ENCODE data around the gene FAM50A.

FAM50A gene

GRCh38 chrX:154404625-154405192 is 39.2 kb upstream of the FAM50A start:
- no peak overlapping the region for H3K4me3 ChIP-seq (ENCODE audit: low read depth, low read length)
- no peak for DNase-seq (ENCODE audit: low read depth)

GRCh38 chrX:154408659-154409221 is 35.2 kb upstream of the FAM50A start:
- DNase-seq (ENCODE audit: low read depth) = no peak
- no peak for TF ChIP-seq CTCF (IDR thresholded peaks at IDR 0.05; ENCODE audit: low read depth, low read length, missing control alignments)
- peak overlapping the region; percentile 61 for H3K4me3 ChIP-seq (ENCODE audit: low read depth, low read length)

More at GRCh38 chrX:154404625-154405192, 39.2 kb upstream of the FAM50A start:
- no peak for TF ChIP-seq CTCF (IDR thresholded peaks at IDR 0.05; ENCODE audit: low read depth, low read length, missing control alignments)

GRCh38 chrX:154409222-154409871 is 34.6 kb upstream of the FAM50A start, which contains the start of gene DNASE1L1:
DNASE1L1 (minus strand) TSS chrX:154409254; CDS start chrX:154405568, 3,686 bp downstream.
- H3K4me3 ChIP-seq (ENCODE audit: low read depth, low read length) = peak within 1 kb of the TSS; percentile 61
- no peak for TF ChIP-seq CTCF (IDR thresholded peaks at IDR 0.05; ENCODE audit: low read depth, low read length, missing control alignments)
- no peak for DNase-seq (ENCODE audit: low read depth)

- DNase-seq (ENCODE audit: low read depth) = no peak
- no peak for TF ChIP-seq CTCF (IDR thresholded peaks at IDR 0.05; ENCODE audit: low read depth, low read length, missing control alignments)
- H3K4me3 ChIP-seq (ENCODE audit: low read depth, low read length) = peak overlapping the region; percentile 89
Measured at GRCh38 chrX:154411981-154412340, 32.0 kb upstream of the FAM50A start.

- TF ChIP-seq CTCF (IDR thresholded peaks at IDR 0.05; ENCODE audit: low read depth, low read length, missing control alignments) = no peak
- H3K4me3 ChIP-seq (ENCODE audit: low read depth, low read length) = peak overlapping the region; percentile 89
- DNase-seq (ENCODE audit: low read depth) = no peak
Measured at GRCh38 chrX:154412468-154412867, 31.5 kb upstream of the FAM50A start.

GRCh38 chrX:154413142-154413541 is 30.8 kb upstream of the FAM50A start:
- TF ChIP-seq CTCF (IDR thresholded peaks at IDR 0.05; ENCODE audit: low read depth, low read length, missing control alignments) = no peak
- no peak overlapping the region for H3K4me3 ChIP-seq (ENCODE audit: low read depth, low read length)
- DNase-seq (ENCODE audit: low read depth) = no peak

Data from GM12864 (cell line).